Medulla oblongata (tissue), 1 donor: ENCODE data around the gene LRRC28.
A peak's percentile ranks its signal among the peaks of the same experiment; 100 is the strongest.
"Not testable (repeated sequence)": the region's sequence is repeated elsewhere in the genome, so short reads cannot be mapped to it uniquely, and the experiment has no call there.

Source experiments
- DNase-seq: peaks from one replicate; pipeline ENCODE4 v3.0.0-alpha.2; 2015; ENCODE audit errors: extremely low spot score

LRRC28 gene

DNA sequence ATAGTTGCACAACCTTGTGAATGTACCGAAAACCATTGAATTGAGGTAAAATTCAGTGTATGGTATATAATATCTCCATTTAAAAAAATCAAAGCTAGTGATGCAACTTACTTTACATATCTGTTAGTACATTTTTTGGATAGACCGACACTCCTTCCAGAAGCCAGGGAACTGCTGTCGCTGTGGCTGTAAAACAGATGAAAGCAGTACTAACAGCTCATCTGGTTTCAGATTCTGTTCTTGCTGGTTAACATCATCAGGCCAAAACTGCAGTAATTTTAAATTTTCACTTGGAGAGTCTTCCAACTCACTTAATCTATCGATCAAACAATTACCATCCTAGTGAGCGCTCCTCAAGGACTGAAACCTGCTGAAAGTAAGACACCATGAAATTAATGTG, 145.1 kb downstream of the LRRC28 start:
- no peak for DNase-seq

DNA sequence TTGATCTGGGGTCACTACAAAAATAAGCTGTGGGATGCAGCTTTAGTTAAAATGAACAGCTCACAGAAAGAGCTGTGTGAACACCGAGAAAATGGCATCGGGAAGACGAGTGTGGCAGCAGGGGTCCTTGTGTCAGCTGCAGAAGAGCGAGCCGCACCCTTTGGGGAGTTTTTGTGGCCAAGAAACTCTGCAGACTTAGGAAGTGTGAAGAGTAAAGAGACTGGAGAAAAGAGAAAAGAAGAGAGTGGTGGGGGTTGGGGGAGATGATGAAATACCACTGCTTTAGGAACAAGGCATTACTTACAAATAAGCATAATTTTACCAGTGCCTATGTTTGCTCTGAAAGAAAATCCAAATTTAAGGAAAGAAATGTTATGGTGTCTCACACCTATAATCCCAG, 147.8 kb downstream of the LRRC28 start:
- no peak for DNase-seq

DNA sequence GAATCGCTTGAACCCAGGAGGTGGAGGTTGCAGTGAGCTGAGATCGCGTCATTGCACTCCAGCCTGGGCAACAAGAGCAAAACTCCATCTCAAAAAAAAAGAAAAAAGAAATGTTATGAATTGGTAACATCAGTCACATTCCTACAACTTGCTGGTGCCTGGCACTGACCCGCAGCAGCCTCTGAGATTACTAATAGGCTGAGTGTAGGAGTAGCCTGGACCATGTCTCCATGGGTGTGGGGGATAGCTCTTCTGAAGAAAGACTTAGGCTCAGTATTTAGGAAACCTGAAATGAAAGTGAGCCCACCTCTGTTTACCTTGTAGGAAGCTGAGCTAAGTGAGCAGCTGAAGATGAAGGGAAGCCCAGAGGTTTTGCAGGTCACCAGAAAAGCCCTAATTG, 148.3 kb downstream of the LRRC28 start:
- DNase-seq: no peak

DNA sequence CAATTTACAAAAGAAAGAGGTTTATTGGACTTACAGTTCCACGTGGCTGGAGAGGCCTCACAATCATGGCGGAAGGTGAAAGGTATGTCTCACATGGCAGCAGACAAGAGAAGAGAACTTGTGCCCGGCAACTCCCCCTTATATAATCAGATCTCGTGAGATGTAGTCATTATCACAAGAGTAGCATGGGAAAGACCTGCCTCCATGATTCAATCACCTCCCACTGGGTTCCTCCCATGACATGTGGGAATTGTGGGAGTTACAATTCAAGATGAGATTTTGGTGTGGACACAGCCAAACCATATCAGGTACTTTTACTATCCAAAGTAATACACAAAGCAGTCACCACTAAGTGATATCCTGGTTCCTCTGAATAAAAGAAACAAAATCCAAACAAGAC, 149.9 kb downstream of the LRRC28 start:
- not testable (repeated sequence) for DNase-seq

DNA sequence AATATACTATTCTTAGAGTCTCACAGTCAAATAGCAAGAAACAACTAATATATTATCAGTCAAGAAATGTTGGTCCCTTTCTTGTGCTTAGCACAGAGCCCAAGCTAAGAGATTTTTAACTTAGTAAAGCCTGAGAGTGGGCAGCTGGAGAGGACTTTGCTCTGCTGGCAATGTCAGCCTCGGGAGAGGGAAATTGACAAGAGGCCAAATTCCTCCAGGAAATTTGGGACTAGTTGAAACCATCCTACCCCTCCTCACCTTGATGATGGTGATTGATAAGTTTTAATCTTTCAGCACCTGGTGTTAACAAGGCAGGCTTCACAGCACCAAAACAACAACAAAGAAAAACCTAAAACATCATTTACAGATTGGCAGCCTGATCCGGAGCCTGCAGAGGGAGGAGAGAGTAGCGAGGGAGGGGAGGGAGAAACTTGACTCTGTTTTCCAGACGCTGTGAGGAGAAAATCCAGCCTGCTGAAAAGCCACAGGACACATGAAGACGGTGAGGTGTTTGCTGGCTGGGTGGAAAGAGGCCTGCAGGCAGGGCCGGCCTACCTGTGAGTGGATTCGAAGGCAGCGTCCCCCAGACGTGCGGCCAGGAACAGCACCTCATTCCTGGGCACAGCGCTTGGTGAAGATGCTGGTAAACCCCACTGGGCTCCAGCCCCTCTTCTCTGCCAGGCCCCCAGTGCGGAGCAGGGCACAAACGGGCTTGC, 150.9 kb downstream of the LRRC28 start:
- no peak for DNase-seq

DNA sequence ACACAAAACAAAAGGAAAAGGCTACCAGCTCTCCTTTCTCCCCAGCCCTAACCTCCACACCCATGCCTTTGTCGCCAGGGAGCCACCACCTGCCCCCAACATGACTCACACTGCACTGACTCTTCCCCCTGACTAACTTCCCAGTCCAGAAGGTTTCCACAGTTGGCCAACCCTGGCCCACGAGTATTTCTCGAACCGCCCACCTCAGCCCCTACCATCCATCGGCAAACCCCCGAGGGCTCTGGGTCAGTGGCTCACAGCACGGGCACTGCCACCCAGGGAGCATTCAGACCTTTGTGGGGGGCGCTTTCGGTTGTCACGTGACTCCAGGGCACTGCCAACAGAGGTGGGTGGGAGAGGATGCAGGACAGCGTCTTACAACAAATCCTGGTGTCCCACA, 152.3 kb downstream of the LRRC28 start:
- no peak for DNase-seq

DNA sequence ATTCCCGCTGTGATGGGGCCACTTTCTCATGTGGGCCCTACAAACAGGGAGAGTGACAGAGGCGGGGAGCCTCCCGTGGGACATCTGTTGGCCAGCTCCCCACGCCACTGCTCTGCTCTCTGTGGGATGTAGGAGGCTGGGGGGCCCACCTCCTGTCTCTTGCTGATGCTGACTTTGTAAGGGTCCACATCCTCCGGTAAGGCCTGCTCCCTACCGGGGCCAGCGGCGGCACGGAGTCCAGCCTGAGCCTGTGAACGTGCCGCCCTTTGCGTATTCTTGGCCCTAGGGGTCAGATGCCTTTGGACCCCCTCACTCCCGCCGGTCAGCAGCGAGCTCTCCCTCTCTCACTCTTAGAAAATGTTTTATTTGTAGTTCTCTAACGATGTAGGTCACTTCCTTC, 153.2 kb downstream of the LRRC28 start:
- DNase-seq: no peak

DNA sequence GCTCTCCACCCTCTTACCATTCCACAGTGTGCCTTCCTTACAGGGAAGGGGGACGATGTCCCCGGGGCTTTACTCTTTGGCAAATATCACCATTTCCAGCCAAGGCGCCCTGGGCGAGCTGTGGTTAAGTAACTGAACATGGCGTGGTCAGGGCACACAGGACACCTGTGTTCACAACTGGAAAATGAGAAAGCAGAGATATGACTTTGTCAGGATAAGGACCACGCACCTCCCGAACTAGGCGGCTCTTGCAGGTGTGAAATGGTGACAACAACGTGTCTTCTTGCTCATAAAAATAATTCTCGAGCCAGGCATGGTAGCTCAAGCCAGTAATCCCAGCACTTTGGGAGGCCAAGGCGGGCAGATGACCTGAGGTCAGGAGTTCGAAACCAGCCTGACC, 154.8 kb downstream of the LRRC28 start:
- DNase-seq: no peak

DNA sequence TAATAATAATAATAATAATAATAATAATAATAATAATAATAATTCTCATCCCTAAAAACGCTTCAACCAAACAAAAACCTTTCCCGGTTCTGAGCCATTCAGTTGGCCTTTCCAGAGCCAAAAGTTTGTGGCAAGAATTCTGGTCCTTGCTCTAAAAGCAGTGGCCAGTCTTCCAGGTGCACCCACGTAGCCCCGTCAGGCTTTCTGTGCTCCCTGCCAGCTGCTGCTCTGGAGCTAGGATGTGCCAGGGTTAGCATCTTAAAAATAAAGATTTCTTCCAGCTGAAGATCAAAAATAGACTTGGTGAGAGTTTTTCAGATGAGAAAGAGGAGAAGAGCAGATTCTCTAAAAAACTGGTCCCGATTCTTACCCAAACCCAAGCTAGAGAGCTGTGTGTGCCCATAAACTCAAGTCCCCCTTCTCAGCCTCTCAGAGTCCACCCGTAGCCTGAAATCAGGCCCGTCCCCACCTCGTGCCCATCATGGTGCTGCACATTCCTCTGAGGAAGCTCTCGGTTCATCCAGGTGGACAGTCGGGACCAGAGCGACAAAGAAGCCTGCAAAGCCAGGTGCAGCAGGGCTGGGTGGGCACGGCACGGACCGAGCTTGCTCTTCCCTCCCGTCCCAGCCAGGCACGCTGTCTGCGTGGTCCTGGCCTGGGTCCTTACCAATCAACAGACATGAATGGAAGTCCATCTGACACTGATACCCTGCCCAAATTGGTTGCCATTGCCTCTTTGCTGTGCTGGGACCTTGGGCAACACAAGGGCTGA, 155.6 kb downstream of the LRRC28 start:
- no peak for DNase-seq

DNA sequence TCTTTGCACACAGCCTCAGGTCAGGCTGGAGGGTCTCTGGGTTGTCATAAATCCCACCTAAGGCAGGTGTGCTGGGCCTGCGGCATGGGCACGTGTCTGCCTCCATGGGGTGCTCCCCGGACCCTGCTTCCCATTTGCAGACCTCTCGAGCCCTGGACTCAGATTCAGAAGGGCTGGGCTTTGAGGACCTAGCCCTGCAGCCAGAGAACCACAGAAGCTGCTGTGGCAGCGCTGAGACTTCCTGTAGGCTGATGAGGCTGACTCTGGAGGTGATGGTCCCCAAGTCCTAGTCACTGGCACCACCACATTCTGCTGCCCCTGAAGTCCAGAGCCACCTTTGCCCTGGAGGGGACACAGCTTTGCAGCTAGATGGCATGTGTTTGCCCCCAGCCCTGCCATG, 156.4 kb downstream of the LRRC28 start:
- DNase-seq: no peak

DNA sequence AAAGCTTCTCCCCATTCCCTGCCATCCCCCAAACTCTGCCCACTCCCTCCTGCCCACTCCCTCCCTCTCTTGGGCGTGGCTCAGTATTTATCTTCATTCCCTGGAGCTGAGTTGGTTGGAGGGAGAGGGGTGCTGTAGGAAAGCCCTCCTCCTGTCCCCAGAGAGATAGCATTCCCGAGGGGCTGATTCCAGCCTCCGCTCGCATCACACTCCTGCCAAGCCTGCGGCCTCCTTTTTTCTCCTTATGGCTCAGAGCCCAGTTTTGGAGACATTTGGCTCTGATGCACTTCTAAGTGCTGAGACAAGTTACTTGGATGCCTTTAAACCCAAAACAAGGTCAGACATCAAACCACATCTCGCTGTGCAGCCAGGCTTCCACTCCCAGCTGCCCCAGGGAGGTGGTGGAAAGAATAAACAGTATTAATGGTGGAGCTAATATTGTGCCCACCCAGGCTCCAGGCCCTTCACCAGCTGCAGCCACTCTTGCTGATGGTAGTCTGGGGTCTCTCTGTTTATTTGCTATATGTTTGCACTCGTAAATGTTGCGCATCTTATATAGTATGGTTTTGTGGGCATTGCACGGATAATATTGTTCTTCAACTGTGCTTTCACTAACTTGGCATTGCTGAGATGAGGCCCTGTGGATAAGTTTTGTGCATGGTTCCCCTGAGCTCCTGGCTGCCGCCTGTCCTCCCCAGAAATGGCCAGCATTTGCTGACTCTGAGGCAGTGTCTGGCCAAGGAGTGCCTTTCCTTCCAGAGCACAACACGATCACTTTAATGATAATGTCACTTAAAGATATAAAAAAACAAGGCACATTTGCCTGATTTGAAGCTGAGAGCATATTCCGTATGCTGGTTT, 157.2 kb downstream of the LRRC28 start:
- DNase-seq: peak; percentile 60

DNA sequence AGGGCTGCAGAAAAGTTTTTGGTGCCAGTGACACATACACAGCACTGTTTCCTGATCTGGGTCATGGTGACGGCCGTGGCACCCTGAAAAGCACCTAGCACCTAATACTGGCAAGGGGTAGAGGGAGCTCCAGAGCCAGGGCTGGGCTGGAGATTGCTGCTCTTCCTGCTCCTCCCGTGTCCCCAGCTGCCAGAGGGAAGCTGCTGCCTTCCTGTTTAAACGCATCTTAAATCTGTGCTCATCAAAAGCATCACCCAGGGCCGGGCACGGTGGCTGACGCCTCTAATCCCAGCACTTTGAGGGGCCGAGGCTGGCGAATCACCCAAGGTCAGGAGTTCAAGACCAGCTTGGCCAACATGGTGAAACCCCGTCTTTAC, 157.8 kb downstream of the LRRC28 start:
- peak; percentile 68 for DNase-seq

DNA sequence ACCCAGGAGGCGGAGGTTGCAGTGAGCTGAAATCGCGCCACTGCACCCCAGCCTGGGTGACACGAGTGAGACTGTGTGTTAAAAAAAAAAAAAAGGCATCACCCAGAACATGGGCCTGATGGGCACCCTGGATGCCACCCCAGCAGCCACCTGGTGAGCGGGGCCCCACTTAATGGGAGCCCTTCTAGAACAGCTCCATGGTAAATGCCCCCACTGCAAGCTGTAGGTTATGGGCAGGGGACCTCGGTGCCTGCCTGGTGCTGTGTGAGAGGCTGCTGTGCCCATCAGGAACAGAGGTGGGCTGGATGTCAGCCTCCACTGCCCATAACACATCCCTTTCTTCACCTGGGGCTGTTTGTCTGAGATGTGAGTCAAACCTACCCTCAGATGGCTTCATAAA, 158.3 kb downstream of the LRRC28 start:
- no peak for DNase-seq

DNA sequence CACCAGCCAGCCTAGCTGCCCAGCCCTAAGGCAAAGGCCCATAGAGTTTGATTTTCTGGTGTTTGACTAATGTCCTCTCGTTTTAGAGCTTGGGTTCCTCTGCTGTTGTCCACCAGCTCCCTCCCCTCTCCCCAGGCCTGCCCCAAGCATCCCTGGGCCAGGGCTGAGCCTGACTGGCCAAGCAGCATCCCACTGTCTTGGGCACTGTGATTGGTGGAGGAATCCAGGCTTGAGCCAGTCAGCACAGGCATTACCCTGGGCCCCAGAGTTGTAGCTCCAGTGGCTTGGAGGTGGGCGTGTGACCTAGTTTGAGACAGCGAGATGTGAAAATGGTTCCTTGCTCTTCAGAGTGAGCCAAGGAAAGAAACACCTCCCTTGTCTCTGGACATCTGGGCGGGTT, 159.2 kb downstream of the LRRC28 start:
- DNase-seq: no peak

DNA sequence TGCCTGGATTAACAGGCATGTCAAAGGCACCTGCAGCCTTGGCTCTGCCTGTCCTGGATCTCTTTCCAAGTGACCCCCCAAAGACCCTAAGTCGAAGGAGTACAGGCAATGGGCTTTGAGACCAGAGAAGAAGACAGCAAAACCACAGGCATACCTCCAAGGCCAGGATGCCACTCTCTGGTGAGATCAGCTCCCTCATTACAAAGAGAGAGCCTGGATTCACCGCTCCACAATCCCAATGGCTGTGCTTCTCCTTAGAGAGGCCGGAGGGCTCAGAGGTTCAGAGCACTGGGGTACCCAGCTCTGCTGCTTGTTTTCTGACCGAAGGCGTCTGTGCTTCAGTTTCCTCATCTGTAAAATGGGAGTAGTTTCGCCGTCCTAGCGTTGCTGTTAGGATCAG, 160.0 kb downstream of the LRRC28 start:
- no peak for DNase-seq

DNA sequence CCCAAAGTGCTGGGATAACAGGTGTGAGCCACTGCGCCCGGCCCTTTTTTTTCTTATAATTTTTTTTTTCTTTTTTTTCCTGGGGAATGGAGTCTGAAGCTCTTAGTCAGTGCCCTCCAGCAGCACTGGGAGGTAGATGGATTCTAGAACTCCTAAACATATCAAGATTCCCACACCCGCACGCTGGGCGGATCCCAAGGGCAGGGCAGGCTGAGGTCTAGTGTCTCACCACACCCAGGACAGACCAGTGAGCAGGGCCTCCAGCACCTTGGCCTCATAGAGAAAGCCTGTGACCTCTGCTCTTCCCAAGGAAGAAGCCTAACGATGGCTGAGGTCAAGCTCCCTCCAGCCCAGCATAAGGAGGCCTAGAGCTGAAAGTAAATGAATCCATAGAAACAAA, 160.8 kb downstream of the LRRC28 start:
- no peak for DNase-seq

DNA sequence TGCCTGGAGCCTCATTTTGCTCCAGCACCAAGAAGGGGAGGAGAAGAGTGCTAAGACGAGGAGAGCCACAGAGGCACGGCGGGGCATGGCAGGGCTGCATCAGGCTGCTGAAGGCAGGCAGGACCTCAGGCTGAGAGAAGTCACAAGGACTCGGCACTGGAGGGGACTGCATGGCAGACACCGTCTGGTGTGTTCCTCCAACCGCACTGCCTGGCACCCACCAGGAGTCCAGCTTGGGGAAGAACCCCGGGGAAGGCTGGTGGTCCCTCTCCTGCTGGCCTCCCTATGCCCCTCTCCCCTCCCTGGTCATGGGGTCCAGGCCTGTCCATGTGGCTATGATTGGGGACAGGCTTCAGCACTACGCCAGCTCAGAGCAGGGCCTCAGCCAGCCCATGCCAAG, 161.3 kb downstream of the LRRC28 start:
- no peak for DNase-seq

DNA sequence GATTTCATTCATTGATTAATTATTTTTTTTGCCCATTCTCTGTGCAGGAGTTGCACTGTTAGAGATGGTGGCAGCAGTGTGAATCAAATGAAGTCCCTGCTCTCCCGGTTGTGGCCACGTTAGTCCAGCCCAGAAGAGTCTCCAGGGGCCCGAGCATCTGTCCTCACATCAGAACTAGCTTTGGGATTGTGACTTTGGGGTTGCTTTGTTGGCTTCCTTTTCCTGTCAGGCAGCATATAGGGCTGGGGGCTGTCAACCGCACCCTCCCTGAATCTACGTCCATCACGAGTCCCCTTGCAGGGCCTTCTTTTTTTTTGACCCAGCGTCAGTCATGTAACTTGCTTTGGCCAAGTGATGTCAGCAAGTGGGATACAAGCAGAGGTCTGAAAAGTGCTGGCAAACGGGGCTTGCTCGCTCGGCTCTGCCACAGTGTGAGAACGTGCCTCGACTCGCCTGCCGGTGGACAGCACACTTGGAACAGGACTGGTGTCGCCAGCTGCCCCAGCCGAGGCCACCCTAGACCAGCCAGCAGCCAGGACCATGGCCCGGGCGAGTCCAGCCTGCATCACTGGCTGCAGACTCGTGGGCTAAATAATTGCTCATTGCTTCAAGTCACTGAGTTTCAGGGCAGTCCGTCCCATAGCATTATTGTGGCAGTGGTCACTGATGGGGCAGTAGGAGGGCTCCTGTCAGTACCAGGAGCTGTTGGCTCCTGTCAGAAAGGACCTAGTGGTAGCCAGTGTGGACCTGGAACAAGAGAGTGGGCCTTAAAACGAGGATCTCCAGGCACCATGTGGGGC, 162.9 kb downstream of the LRRC28 start:
- DNase-seq: no peak

DNA sequence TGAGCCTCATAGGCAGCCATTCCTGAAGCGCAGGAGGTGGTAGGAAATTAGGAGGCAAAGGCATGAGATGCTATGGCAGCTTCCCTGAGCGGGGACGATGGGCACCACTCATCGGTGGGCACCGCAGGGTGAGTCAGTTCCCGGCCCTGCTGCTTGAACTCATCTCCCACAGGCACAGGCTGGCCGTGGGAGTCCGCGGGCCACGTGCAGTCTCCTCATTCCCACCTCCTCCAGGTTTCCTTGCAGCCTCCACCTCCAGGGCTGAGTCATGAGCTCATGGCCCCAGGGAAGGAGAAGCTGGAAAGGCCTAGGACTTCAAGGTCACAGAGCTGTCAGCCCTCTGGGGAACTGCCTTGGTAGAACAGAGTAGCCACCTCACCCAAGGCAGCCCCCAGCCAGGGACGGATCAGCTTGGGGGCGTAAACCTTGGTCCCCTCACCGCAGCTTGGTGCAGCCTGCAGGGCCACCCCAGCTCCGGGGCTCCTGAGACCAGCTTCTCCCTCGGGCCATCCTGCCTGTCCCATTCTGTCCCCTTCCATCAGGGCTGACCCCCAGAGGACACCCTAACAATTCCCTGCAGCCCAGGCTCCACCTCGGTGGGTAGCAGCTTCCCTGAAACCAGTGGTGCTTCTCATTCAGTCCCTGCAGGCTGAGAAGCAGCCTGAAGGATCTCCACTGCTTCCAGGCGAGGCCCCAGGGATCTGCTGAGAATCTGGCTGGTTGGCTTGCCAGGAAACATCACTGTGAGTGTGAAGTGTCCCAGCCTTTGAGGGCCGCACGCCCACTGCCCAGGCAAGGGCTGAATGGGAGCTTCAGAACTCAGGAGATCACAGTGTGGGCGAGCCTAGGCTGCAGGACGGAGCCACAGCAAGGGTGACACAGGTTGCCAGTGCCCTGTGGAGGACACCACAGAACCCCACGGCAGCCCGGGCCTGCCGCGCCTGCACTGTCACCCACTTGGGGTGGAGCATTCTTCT, 163.8 kb downstream of the LRRC28 start:
- DNase-seq: no peak
